Adipose tissue (tissue), 3 donors: ENCODE data around the gene MEG3. TPM values are rescaled to one million over a fixed set of nuclear protein-coding genes. Genes with fewer than 3 reads are reported as not detected.

ENCODE experiments used
- H3K27ac ChIP-seq: one replicate; pipeline ENCODE4 v1.5.1; 2013; ENCODE audit warnings: low read depth, low read length
- WGBS, 3 donors: extraction: QIAGEN DNeasy Blood & Tissue Kit; methylation state at CpG; one replicate each; pipeline ENCODE4 v1.1.7; 2013; 5-methylcytosine and 5-hydroxymethylcytosine counted together
- polyA plus RNA-seq, 3 donors: library from polyadenylated mRNA; stranded (reverse); fragments of 200-250 nt; gene quantifications; one replicate each; pipeline ENCODE4 v1.2.3, GENCODE V29; 2013
- donor health status: healthy with polysubstance abuse.
- donor health status: Bipolar disorder and iron deficiency.
- donor health status: healthy.

The MEG3 gene
- polyA plus RNA-seq, 3 donors: 60.4 to 986 (median 92.2) TPM

DNA sequence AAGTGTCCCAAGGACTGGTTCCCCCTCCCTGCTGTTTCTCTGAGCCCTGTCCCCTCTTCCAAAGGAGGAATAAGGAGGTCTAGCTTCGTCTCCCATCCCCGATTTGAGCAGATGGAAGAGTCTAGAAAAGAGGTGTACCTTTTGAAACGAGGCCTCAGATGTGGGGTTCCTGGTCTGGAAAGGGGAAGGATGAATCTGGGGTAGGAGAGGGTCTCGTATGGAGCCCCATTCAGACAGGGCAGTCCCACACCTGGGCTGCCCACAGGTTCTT lies 13.3 kb downstream of the MEG3 start:
- 65 to 74% (median 70%) methylated on average over 4 of the region's 4 CpGs for WGBS, 3 donors
- no peak overlapping the region for H3K27ac ChIP-seq

DNA sequence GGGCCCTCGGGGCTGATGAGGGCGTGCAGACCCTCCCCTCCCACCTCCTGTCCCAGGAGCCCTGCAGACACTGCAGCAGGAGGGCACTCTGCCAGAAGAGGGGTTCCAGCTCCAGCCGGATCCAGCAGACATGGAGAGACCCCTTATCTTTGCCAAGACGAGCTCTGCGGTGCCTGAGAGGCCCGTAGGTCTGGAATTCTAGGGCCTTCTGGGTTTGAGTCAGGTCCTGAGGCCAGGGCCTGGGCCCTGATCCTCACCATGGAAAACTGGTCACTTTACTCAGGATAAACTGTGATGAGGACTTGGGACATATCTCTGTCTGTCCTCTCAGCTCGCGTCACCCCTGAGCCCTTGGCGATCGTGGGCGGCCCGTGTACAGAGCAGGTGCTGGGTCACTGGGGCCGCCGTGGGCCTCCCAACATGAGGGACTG lies 13.8 kb downstream of the MEG3 start:
- H3K27ac ChIP-seq: no peak overlapping the region
- WGBS, 3 donors: 72 to 78% (median 76%) methylated on average over 14 of the region's 14 CpGs

DNA sequence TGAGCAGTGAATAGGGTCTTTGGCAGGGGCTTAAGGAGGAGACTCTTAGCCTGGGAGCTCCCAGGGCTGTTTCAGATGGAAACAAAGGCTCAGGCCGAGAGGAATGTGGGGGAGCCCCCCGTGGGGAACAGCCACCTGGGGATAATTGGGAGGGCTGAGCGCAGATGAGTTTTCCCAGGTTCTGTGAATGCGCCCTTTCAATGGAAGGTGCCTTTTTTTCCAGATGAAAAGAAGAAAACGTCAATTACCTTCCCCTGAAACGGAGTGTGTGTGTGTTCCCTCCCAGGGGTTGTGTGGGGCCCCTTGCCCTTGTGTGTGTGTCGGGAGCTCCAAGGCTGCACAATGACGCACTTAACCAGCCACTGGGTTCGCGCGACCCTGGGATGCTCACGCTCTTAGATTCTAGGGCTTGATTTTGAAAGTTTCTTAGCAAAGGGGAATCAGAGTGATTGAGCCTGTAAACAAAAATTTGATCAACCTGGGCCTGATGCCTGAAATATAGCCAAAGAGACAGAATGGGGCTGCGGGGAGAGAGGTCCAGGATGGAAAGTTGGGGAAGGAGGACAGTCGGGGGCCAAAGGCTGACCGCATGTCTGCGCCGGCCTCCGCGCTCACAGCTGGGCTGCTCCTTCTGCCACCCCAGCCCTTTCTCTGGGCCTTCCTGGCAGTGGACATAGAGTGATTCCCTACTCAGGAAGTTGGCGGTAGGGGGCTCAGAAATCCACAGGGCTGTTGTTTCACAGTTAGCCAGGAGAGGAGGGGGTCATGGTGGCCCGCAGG lies 14.6 kb downstream of the MEG3 start:
- no peak overlapping the region for H3K27ac ChIP-seq
- WGBS, 3 donors: 87 to 92% (median 91%) methylated on average over 21 of the region's 21 CpGs

DNA sequence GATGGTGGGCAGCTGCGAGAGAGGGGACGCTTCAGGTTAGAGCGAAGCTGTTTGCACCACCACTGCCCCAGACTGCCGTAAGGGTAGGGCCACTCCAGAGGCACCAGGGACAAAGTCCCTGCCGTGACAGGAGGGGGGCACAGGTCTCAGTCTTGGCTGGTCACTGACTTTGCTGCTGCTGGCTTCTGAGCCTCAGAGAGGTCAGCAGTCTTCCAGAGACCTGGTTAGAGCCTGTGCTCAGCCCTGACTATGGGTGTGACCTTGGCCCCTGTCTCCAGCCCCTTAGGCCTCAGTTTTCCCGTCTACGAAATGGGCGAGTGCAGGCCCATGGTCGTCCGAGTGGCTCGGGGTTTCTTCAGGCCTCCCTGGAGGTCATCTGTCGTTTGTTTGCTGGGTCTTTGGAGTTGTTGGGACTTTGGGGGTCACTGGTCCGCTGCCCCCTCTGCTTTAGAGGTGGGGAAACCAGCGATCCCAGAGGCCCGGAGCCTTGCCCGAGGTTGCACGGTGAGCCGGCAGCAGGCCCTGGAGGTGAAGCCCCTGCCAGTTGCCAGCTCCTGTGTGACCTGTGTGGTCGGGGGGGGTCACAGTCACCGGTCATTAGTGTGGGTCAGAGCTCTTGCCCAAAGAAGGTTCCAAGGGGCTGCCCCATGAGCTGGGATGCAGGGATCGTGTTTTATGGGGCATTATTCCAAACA lies 15.3 kb downstream of the MEG3 start:
- H3K27ac ChIP-seq: no peak overlapping the region
- WGBS, 3 donors: 88 to 89% (median 89%) methylated on average over 21 of the region's 21 CpGs

DNA sequence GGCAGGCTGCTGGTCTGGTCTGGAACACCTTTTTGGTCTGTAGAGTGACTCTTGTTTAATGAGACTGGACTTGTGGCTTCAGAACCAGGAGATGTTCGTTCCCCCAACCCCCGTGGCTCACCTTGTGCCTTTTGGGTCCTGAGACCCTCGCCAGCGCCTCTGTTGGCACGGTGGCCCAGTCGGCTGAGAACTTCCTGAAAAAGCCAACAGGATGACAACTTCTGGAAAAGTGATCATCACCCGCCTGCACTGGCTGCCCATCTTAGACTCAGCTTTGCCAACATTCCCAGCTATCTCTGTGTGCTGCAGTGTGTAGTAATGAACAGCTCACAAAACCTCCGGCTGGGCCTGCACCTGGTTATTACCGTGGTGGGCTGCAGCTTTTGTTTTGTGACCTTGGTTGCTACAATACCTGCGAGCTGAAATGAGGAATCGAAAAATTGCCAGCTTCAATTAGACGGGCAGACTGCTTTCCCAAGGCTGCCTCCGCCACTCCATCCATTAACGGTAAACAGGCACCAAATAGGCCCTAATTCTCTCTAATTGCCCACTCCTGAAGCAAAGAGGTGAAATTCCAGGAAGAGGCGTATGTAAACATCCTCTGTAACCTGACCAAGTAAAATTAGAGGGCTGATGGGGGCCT lies 16.0 kb downstream of the MEG3 start:
- H3K27ac ChIP-seq: no peak overlapping the region
- 62 to 75% (median 66%) methylated on average over 15 of the region's 15 CpGs for WGBS, 3 donors

DNA sequence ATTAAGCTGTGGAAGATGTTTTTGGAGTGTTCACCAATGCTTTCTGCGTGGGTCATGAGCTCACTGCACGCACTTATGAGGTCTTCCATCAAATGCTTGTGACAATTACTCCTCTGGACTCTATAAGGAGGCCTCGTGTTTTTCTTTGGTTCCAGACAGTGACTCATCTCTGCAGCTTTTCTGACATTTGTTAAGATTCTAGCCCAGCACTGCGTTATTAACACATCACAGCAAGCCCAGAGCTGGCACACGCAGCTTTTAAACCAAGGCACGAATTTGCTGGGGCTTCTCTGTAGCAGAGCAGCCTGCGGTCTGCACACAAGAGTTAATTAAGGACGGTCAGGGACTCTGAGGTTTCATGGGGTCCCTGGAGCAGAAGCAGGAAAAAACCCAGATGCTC lies 16.9 kb downstream of the MEG3 start:
- WGBS, 3 donors: 40 to 73% (median 47%) methylated on average over 8 of the region's 8 CpGs
- H3K27ac ChIP-seq: no peak overlapping the region

DNA sequence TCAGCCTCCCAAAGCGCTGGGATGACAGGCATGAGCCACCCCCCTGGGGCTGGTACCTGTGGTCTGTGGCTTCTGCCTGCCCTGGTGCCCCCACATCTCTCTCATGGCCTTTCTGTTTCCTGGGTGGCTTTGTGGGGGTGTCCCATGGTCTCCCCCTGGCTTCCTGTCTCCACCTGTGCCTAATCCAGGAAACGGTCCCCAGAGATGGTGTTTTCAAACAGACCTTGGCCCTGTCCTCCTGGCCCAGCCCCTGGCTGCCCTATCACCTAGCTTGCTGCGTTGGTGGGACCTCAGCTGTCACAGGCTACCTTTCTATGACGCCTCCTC lies 18.1 kb downstream of the MEG3 start:
- 61 to 82% (median 78%) methylated on average over 3 to 4 of the region's 4 CpGs for WGBS, 3 donors
- H3K27ac ChIP-seq: no peak overlapping the region

DNA sequence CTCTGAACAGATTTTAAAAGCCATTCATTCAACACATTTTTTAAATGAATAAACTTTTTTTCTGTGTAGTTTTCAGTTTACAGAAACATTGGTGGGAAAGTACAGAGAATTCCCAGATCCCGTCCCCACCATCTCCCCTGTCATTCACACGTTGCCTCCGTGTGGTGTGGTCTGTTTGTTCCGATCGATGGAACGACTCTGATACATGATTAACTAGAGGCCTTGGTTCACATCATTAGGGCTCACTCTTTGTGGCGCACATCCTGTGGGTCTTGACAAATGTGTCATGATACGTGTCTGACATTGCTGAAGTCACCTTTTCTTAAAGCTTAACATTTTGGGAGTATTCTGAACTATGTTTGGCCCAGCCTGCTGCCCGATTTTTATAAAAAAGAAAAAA lies 18.5 kb downstream of the MEG3 start:
- 62 to 89% (median 81%) methylated on average over 9 of the region's 9 CpGs for WGBS, 3 donors
- H3K27ac ChIP-seq: no peak overlapping the region

DNA sequence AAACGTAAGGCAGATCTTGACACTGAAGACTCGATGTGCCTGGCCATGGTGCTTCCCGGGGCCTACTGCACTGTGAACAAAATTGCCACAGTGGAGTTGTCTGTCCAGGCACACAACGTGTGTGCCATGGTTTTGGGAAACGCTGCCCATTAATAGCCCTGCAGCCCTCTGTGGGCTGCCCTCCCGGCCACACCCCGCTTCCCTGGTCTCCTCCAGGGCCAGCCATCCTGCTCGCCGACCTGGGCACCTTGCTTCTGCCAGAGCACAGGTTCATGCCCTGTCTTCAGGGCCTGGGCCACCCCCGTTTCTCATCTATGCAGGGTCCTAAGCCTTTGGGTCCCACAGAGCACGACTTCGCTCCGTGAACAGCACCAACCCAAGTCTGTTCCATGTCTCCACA lies 18.9 kb downstream of the MEG3 start:
- WGBS, 3 donors: 82 to 94% (median 92%) methylated on average over 13 of the region's 13 CpGs
- no peak overlapping the region for H3K27ac ChIP-seq

DNA sequence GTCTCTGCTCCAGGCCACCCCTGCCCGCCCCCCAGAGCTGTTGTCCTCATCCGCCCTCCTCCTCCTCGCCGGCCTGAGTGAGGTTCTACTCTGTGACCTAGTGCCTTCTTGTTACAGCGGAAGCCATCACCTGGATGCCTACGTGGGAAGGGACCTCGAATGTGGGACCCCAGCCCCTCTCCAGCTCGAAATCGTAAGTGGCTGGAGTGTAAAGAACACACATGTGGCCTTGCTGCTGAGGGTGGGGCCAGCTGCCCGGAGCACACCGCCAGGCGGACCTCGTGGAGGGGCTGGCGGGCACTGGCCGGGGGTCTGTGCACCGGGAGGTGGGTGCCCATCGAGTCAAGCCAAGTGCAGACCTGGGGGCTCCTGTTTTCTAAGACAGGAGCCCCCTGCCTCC lies 19.4 kb downstream of the MEG3 start:
- 89 to 96% (median 91%) methylated on average over 17 of the region's 17 CpGs for WGBS, 3 donors
- H3K27ac ChIP-seq: no peak overlapping the region

DNA sequence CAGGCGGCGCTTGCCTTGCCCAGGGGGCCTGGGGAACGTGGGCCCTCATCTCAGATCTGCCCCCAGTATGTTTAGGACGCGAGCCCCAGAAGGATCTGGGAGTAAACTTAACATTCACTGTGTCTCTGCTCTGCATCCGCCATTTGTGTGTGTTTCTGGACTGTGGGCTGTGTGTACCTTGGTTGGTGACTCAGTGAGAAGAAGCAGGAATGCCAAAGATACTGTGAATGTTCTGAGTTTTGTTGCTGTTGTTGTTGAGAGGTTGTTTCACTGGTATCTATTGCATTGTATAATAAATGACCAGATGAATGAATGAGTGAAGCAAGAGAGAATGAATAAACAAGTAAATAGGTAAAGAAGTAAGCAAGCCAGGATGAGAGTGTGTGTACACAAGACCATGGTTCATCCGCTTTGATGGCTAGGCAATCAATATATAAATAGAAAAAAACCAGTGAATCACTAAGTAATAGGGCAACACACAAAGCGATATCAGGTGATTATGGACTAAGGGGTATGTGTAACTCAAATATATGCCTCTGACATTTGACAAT lies 20.5 kb downstream of the MEG3 start:
- no peak overlapping the region for H3K27ac ChIP-seq

DNA sequence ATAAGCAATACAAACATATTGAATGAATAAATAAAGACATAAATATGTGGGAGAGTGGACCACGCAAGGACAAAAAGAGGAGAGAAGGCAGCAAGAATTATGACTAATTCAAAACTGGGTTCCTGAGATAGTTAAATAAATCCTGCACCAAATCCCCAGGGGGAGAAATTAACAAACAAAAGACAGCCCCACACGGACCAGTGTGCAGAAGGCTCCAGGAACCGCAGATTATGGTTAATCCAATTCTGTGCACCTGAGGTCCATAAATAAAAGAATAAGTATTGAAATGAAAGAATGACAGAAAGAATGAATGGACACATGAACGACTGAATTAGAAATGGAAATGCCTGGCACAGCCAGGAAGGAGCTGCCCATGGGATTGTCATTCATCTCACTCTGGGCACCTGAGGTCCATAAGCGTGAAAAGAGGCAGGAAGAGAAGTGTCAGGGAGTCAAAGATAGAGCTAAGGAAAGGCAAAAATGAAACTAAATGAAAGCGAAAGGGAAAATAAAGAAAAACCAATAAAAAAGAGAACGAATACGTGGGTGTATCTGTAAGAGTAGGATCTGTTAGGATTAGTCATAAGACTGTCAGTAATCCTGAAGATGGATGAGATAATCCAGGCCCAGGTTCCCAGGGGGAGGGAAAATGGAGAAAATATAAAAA lies 23.3 kb downstream of the MEG3 start:
- 25 to 55% (median 28%) methylated on average over 8 of the region's 8 CpGs for WGBS, 3 donors
- no peak overlapping the region for H3K27ac ChIP-seq

More for the DNA sequence above, 20.5 kb downstream of the MEG3 start:
- WGBS, 3 donors: 94 to 96% (median 95%) methylated on average over 8 of the region's 8 CpGs

DNA sequence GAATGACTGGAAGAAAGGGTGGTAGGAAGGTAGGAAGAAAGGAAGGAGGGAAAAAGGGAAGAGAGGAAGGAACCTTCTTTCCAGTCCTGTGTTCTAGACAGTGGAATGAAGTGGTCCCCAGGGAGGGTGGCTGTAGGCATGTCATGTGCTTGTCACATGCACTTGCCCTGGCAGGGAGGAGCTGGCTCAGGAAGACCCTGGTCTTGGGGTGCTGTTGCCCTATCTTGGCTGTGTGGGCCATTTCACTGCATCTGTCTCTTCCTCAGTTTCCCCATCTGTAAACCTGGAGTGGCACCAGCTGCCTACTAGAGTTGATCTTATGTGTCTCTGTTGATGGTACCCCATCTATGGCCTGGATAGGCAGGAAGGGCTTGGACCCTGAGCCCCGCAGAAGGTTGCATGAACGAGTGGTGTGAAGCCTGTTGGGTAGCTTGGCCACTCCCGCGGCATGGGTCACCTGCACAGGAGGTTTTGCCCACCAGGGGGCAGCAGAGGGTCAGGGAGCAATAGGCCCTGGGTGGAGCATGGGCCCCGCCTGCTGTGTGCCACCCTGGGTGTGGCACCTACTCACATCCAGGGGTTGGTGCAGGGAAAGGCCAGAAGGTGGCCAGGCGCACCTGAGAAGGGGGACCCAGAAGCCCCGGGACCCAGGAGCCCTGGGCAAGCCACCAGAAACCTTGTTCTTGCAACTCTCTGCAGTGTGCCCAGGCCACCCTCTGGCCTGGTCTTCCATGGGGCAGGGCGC lies 25.1 kb downstream of the MEG3 start:
- H3K27ac ChIP-seq: no peak overlapping the region
- 44 to 67% (median 57%) methylated on average over 8 of the region's 8 CpGs for WGBS, 3 donors

DNA sequence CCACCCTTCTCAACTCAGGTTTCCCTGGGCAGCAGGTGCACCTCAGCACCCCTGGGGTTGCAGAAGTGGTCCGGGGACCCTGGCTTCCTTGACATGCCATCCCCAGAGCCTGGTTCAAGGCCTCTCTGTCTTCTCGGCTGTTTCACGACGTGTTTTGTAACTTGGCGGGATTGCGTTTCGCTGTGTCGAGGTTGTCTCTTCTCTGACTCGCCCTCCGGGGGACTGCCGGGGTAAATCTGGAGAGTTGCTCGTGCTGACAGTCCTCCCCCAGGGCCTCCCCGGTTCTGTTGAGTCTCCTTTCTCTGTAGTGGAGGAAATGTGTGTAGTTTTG lies 25.6 kb downstream of the MEG3 start:
- 73 to 83% (median 77%) methylated on average over 13 of the region's 13 CpGs for WGBS, 3 donors
- H3K27ac ChIP-seq: no peak overlapping the region

DNA sequence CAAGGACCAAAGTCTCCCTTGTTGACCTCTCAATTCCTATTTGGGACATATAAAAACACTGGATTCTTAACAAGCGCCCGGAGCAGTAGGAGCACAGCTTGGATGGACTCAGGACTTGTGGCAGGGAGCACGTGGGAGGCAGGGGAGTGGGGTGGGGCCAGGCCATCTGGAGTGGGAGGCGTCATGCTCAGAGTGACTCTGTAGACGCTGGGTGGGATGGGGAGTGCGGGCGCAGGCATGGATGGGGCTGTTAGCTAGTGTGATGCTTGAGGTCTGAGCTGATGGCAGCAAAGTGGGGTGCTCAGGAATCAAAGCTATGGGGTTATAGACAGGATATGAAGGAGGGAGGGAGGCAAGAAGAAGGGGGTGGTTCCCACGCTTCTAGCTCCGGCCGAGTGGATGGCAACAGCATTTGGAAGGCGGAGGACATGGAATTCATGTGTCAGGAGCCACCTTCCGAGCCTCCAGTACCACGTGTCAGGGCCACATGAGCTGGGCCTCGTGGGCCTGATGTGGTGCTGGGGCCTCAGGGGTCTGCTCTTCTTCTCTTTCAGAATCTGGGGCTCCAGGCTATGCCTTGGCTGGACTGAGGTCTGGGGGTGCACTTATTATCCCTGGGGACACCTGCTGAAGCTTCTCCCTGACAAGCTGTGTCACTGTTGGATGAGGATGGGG lies 26.2 kb downstream of the MEG3 start:
- no peak overlapping the region for H3K27ac ChIP-seq
- 76 to 82% (median 81%) methylated on average over 14 of the region's 14 CpGs for WGBS, 3 donors

DNA sequence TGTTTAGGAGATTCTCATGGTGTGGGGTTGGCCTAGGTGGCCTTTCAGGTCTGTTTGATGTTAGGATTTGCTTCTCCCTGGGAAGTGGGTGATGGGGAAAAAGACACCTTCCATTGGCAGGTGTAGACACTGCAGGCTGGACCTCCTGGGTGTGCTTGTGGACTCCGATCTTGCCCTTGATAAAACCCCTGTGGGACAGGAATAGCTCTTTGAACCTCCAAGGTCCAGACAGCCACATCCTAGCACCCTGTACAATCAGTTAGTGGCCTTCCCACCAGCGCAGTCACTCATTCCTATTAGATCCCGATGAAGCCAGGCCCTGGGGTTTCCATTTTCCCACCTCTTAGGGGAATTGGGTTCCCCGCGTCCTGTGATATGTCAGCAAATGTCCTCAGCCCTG lies 28.5 kb downstream of the MEG3 start:
- H3K27ac ChIP-seq: no peak overlapping the region
- WGBS, 3 donors: 92 to 95% (median 95%) methylated on average over 5 of the region's 5 CpGs

DNA sequence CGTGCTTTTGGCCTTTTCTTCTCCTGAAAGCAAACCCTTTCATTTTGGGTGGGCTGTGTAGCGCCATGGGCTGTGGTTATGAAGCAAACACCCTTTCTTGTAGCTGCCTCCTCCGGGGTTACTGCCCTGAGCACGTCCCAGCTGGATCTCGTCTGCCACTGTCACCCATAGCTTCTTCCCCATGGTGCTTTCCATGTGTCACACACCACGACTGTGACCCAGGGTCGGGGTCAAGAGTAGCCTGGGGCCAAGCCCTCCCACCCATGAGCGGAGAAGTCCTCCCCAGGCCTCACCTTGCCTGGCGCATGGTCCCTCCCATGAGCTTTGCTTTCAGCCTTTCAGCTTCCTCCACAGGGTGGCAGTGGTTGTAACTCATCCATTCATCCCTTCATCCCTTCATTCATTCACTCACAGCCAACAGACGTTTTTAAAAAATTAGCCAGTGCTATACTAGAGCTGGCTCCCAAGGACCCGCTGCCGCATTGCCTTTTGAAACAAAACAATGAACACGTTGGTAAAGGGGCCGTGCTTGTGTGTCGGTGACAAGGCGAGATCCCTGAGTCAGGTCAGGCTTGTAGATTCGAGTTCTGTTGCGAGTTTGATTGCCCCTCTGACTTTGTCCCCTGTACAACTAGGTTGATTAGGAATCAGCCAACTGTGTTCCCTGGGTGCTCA lies 29.5 kb downstream of the MEG3 start:
- H3K27ac ChIP-seq: no peak overlapping the region
- WGBS, 3 donors: 82 to 87% (median 84%) methylated on average over 18 of the region's 18 CpGs
